IMR-90 (cell line): ENCODE results near the gene ITPK1. TPM values are rescaled to one million over a fixed set of nuclear protein-coding genes. Genes with fewer than 3 reads are reported as not detected.

Experiments used
- ATAC-seq: fragments of 200-7000 bp; cut with Tn5 transposase; 2 replicates; pipeline ENCODE4 v1.9.1; 2020; ENCODE audit warnings: low read depth, mild to moderate bottlenecking, moderate library complexity
- BruUV-seq: library from RNA; stranded (reverse); fragments of 400-500 nt; replicated peaks from 2 replicates; lab custom pipeline; 2021; lab: Mats Ljungman, UMichigan
- CTCF ChIA-PET: fragments of 300-600 bp; formaldehyde crosslinking; extraction: SDS; loops from one replicate; lab custom pipeline; 2021; ENCODE audit warnings: antibody characterized with exemption; lab: Yijun Ruan, JAX
- POLR2A ChIA-PET: fragments of 300-600 bp; sonication (Branson Sonifier 250); formaldehyde crosslinking; loops from one replicate; lab custom pipeline; 2022; ENCODE audit warnings: antibody characterized with exemption; ENCODE audit not compliant: unreplicated experiment; lab: Charles Lee
- DNase-seq: peaks from one replicate; pipeline ENCODE4 v3.0.0; 2013
- H2AFZ ChIP-seq: replicated peaks from 2 replicates; pipeline ENCODE3; 2013; ENCODE audit warnings: low read length, mild to moderate bottlenecking; ENCODE audit not compliant: poor library complexity
- H2AK5ac ChIP-seq: 2 replicates; pipeline ENCODE4 v1.6.1; 2013; ENCODE audit warnings: low read depth, low read length, inconsistent platforms
- H2AK9ac ChIP-seq: replicated peaks from 2 replicates; pipeline ENCODE3; 2013; ENCODE audit warnings: mild to moderate bottlenecking, low read depth, low read length, moderate library complexity; ENCODE audit not compliant: poor library complexity
- H2BK120ac ChIP-seq: 2 replicates; pipeline ENCODE4 v1.6.1; 2013; ENCODE audit warnings: low read depth, low read length, inconsistent platforms
- H2BK15ac ChIP-seq: 3 replicates; pipeline ENCODE4 v1.6.1; 2013; ENCODE audit warnings: low read depth, low read length, inconsistent platforms
- H2BK20ac ChIP-seq: 2 replicates; pipeline ENCODE4 v1.6.1; 2013; ENCODE audit warnings: low read depth, mild to moderate bottlenecking, inconsistent platforms, low read length, moderate library complexity
- H2BK5ac ChIP-seq: 2 replicates; pipeline ENCODE4 v1.6.1; 2013; ENCODE audit warnings: mild to moderate bottlenecking, low read depth, low read length, inconsistent platforms; ENCODE audit not compliant: poor library complexity, severe bottlenecking
- H3K14ac ChIP-seq: replicated peaks from 2 replicates; pipeline ENCODE4 v1.6.1; 2013; ENCODE audit warnings: low read depth, low read length, inconsistent platforms
- H3K18ac ChIP-seq: 2 replicates; pipeline ENCODE4 v1.6.1; 2013; ENCODE audit warnings: low read depth, low read length, control low read depth
- H3K23ac ChIP-seq: 2 replicates; pipeline ENCODE4 v1.6.1; 2013; ENCODE audit warnings: low read depth, low read length, inconsistent platforms
- H3K27ac ChIP-seq: 2 replicates; pipeline ENCODE4 v1.5.1; 2013; ENCODE audit warnings: mild to moderate bottlenecking, control low read depth, low read length; ENCODE audit not compliant: insufficient read depth
- H3K27me3 ChIP-seq: 2 replicates; pipeline ENCODE4 v1.6.1; 2013; ENCODE audit warnings: low read length; ENCODE audit not compliant: control insufficient read depth, insufficient read depth
- H3K36me3 ChIP-seq: 2 replicates; pipeline ENCODE4 v1.6.1; 2013; ENCODE audit warnings: low read length, mixed read lengths; ENCODE audit not compliant: control insufficient read depth, insufficient read depth
- H3K4ac ChIP-seq: 2 replicates; pipeline ENCODE4 v1.6.1; 2013; ENCODE audit warnings: low read depth, low read length, inconsistent platforms
- H3K4me1 ChIP-seq: 2 replicates; pipeline ENCODE4 v1.6.1; 2013; ENCODE audit warnings: low read length, mixed read lengths; ENCODE audit not compliant: control insufficient read depth, insufficient read depth
- H3K4me2 ChIP-seq: 2 replicates; pipeline ENCODE4 v1.6.1; 2013; ENCODE audit warnings: low read depth, mild to moderate bottlenecking, control low read depth, low read length, moderate library complexity
- H3K4me3 ChIP-seq: 2 replicates; pipeline ENCODE4 v1.5.1; 2013; ENCODE audit warnings: low read depth, mild to moderate bottlenecking, control low read depth, low read length, moderate library complexity; ENCODE audit not compliant: insufficient read depth
- H3K56ac ChIP-seq: 2 replicates; pipeline ENCODE4 v1.6.1; 2013; ENCODE audit warnings: low read length, inconsistent platforms; ENCODE audit not compliant: insufficient read depth; ENCODE audit errors: extremely low read depth
- H3K79me1 ChIP-seq, 2 experiments: 2 replicates each; pipeline ENCODE4 v1.6.1; 2013; ENCODE audit warnings: low read length in 2 of 2, inconsistent platforms in 1 of 2, low read depth in 1 of 2
- H3K9ac ChIP-seq: 2 replicates; pipeline ENCODE4 v1.6.1; 2013; ENCODE audit warnings: low read depth, low read length, control low read depth
- H3K9me1 ChIP-seq: 2 replicates; pipeline ENCODE4 v1.6.1; 2013; ENCODE audit warnings: low read length, inconsistent platforms; ENCODE audit not compliant: insufficient read depth
- H3K9me3 ChIP-seq: 2 replicates; pipeline ENCODE4 v1.6.1; 2013; ENCODE audit warnings: low read length; ENCODE audit not compliant: control insufficient read depth, insufficient read depth
- H4K20me1 ChIP-seq: 2 replicates; pipeline ENCODE4 v1.6.1; 2013; ENCODE audit warnings: low read length, inconsistent platforms; ENCODE audit not compliant: insufficient read depth
- H4K5ac ChIP-seq: 2 replicates; pipeline ENCODE4 v1.6.1; 2013; ENCODE audit warnings: mild to moderate bottlenecking, low read depth, low read length, control low read depth
- H4K8ac ChIP-seq, 2 experiments: 2 replicates each; pipeline ENCODE4 v1.6.1; 2013; ENCODE audit warnings: low read depth in 2 of 2, low read length in 2 of 2, control low read depth in 1 of 2, inconsistent platforms in 1 of 2
- H4K91ac ChIP-seq: 2 replicates; pipeline ENCODE4 v1.6.1; 2013; ENCODE audit warnings: low read depth, low read length, inconsistent platforms; ENCODE audit not compliant: insufficient read depth
- BHLHE40 ChIP-seq: fragments of 150-350 bp; IDR thresholded peaks from 2 replicates; pipeline ENCODE4 v1.6.1; 2016; ENCODE audit warnings: mild to moderate bottlenecking, low read depth, low read length
- CEBPB ChIP-seq: IDR thresholded peaks from 2 replicates; pipeline ENCODE4 v1.6.1; 2012; ENCODE audit warnings: low read depth, low read length, improper control_type of control experiment
- FOS ChIP-seq: fragments of 150-350 bp; IDR thresholded peaks from 2 replicates; pipeline ENCODE4 v1.6.1; 2016; ENCODE audit warnings: low read depth, low read length
- MAFK ChIP-seq: IDR thresholded peaks from 2 replicates; pipeline ENCODE4 v1.6.1; 2012; ENCODE audit warnings: low read depth, low read length, improper control_type of control experiment
- MXI1 ChIP-seq: IDR thresholded peaks from 2 replicates; pipeline ENCODE4 v1.6.1; 2012; ENCODE audit warnings: low read depth, mild to moderate bottlenecking, low read length, moderate library complexity, borderline replicate concordance
- RAD21 ChIP-seq: IDR thresholded peaks from 2 replicates; pipeline ENCODE4 v1.6.1; 2012; ENCODE audit warnings: low read length, improper control_type of control experiment
- RFX5 ChIP-seq: IDR thresholded peaks from 2 replicates; pipeline ENCODE4 v1.8.0; 2012; ENCODE audit warnings: low read depth, mild to moderate bottlenecking, low read length, moderate library complexity
- SMC3 ChIP-seq: fragments of 150-350 bp; IDR thresholded peaks from 2 replicates; pipeline ENCODE4 v1.6.1; 2016; ENCODE audit warnings: low read depth, mild to moderate bottlenecking, antibody characterized with exemption, low read length, moderate library complexity
- USF2 ChIP-seq: fragments of 150-350 bp; IDR thresholded peaks from 2 replicates; pipeline ENCODE4 v1.6.1; 2017; ENCODE audit warnings: mild to moderate bottlenecking, antibody characterized with exemption, low read length, low read depth
- WGBS, 2 experiments: methylation state at CpG; one replicate each; pipeline versions ENCODE4 v1.1.5 to v1.1.7; 2013; ENCODE audit warnings: missing lambda C conversion rate in 2 of 2; ENCODE audit not compliant: insufficient read length in 1 of 2; ENCODE audit errors: extremely low coverage in 2 of 2; 5-methylcytosine and 5-hydroxymethylcytosine counted together
- dilution Hi-C: fragments of 300-500 bp; cut with HindIII; formaldehyde crosslinking; loops from one replicate; pipeline ENCODE4 v1.14.3; 2018; ENCODE audit warnings: low sequenced_read_pairs; ENCODE audit not compliant: unreplicated experiment
- in situ Hi-C: fragments of 300-500 bp; cut with MboI; formaldehyde crosslinking; loops from 3 replicates; pipeline ENCODE4 v1.14.3; 2019; ENCODE audit warnings: low sequenced_read_pairs, inconsistent platforms, mixed read lengths
- intact Hi-C: fragments of 100-400 bp; cut with micrococcal nuclease; formaldehyde crosslinking; loops from 2 replicates; pipeline ENCODE4 v1.10.0; 2022
- polyA plus RNA-seq, 3 experiments: library from polyadenylated mRNA; depleted of rRNA; stranded (reverse); fragments of >200 nt; gene quantifications; 2 replicates each; pipeline ENCODE4 v1.2.3, GENCODE V29; 2012; ENCODE audit warnings: low replicate concordance in 1 of 3
- total RNA-seq: library from RNA; depleted of rRNA; stranded (reverse); fragments of >200 nt; gene quantifications from 2 replicates; pipeline ENCODE4 v1.2.3, GENCODE V29; 2012
- TF ChIP-seq, protein P1 (sequence below): fragments of 150-350 bp; IDR thresholded peaks from 2 replicates; pipeline ENCODE4 v1.6.1; 2016; ENCODE audit warnings: low read depth, mild to moderate bottlenecking, low read length, moderate library complexity, borderline replicate concordance
- TF ChIP-seq, protein P2 (sequence below): conservative IDR thresholded peaks from 2 replicates; pipeline ENCODE4 v1.5.1; 2012; ENCODE audit warnings: mild to moderate bottlenecking, low read depth, low read length, improper control_type of control experiment

ITPK1 gene
- total and polyA plus RNA-seq, 2 of the 4 experiments (the other 2 are of a cell fraction) = 21.7 to 26.9 TPM

GRCh38 chr14:93033084-93033982 lies 82.4 kb downstream of the ITPK1 start (continued):
- TF ChIP-seq RAD21 (no peak), RFX5 (no peak)

DNA sequence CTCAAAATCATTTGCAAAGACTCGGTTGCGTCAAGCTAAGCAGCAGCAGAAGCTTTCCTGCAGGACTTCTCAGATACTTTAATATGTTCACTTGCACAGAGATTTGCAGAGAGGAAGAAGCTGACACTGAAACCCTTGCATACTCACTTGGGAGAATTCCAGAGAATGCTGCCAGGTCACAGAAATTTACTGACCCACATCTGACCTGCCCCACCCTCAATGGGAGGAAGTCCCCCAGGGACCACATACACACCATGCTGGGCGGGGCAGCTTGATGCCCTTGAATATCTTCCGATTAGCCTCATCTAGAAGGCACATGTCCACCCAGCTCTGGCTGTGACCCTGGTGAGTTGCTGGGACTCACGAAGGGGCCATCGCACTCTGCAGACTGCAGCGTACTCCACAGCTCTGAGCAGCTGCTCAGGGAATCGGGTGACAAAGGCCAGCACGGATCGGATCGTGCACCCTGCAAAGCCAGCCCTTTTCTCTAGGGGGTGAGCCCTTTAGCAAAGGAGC lies 83.2 kb downstream of the ITPK1 start:
- Histone ChIP-seq H2AK5ac (no peak overlapping the region), H4K5ac (no peak overlapping the region), H3K9me3 (no peaks in the 10 kb centered on the region), H4K8ac (no peak overlapping the region), H3K9ac (no peak overlapping the region), H3K4me2 (no peak overlapping the region), H2BK15ac (no peak overlapping the region), H2AK9ac (no peak overlapping the region), H4K20me1 (peaks cover 4% of the 10 kb centered on the region), H3K27ac (no peak overlapping the region), H3K9me1 (peaks cover 21% of the 10 kb centered on the region; the same call in 1 of the 2 replicates), H3K56ac (no peak overlapping the region), H3K4me3 (no peak overlapping the region), H3K14ac (no peak overlapping the region), H2AFZ (no peak overlapping the region), H3K4me1 (peaks cover 20% of the 10 kb centered on the region), H3K23ac (no peak overlapping the region), H2BK120ac (no peak overlapping the region), H3K18ac (no peak overlapping the region), H3K27me3 (peaks cover 3% of the 10 kb centered on the region; the same call in 1 of the 2 replicates), H3K36me3 (no peaks in the 10 kb centered on the region), H3K79me1 (no peaks in the 10 kb centered on the region; a peak in 1 of 4 replicates), H4K91ac (no peak overlapping the region), H2BK20ac (no peak overlapping the region), H2BK5ac (no peak overlapping the region), H3K4ac (no peak overlapping the region)
- BruUV-seq = no TSS peak
- dilution Hi-C loops = no loop called here
- CTCF ChIA-PET = no interaction called here
- ATAC-seq (no peak), DNase-seq (no peak)
- POLR2A ChIA-PET = no interaction called here
- WGBS, 2 experiments = 100% methylated on average over 1 of the region's 11 CpGs; no CpG with 5 or more reads in 1 of the 2 experiments
- in situ Hi-C loops = no loop called here
- intact Hi-C loops = loop anchor here (5.0 kb wide), 1 partner anchor 80 kb away; no protein-coding TSS in a partner anchor
- no peak for TF ChIP-seq CEBPB
- no peak for TF ChIP-seq FOS
- TF ChIP-seq USF2 = no peak
- no peak for TF ChIP-seq MXI1
- TF ChIP-seq MAFK = no peak
- TF ChIP-seq SMC3 = no peak
- no peak for TF ChIP-seq BHLHE40
- TF ChIP-seq, protein P1, sequence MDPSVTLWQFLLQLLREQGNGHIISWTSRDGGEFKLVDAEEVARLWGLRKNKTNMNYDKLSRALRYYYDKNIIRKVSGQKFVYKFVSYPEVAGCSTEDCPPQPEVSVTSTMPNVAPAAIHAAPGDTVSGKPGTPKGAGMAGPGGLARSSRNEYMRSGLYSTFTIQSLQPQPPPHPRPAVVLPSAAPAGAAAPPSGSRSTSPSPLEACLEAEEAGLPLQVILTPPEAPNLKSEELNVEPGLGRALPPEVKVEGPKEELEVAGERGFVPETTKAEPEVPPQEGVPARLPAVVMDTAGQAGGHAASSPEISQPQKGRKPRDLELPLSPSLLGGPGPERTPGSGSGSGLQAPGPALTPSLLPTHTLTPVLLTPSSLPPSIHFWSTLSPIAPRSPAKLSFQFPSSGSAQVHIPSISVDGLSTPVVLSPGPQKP = no peak
- TF ChIP-seq, protein P2, sequence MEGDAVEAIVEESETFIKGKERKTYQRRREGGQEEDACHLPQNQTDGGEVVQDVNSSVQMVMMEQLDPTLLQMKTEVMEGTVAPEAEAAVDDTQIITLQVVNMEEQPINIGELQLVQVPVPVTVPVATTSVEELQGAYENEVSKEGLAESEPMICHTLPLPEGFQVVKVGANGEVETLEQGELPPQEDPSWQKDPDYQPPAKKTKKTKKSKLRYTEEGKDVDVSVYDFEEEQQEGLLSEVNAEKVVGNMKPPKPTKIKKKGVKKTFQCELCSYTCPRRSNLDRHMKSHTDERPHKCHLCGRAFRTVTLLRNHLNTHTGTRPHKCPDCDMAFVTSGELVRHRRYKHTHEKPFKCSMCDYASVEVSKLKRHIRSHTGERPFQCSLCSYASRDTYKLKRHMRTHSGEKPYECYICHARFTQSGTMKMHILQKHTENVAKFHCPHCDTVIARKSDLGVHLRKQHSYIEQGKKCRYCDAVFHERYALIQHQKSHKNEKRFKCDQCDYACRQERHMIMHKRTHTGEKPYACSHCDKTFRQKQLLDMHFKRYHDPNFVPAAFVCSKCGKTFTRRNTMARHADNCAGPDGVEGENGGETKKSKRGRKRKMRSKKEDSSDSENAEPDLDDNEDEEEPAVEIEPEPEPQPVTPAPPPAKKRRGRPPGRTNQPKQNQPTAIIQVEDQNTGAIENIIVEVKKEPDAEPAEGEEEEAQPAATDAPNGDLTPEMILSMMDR = no peak
- TF ChIP-seq RAD21 = no peak
